GM21786 (cell line): ENCODE data around the gene PSMA7.
"Not testable (repeated sequence)": the region's sequence is repeated elsewhere in the genome, so short reads cannot be mapped to it uniquely, and the experiment has no call there.

Source experiments
- ATAC-seq: cut with Tn5 transposase; IDR thresholded peaks from one replicate; pipeline ENCODE4 v1.9.1; 2021; ENCODE audit not compliant: unreplicated experiment

PSMA7 gene

GRCh38 chr20:62120990-62121775 is 22.0 kb downstream of the PSMA7 start:
- ATAC-seq = peak; percentile 6

DNA sequence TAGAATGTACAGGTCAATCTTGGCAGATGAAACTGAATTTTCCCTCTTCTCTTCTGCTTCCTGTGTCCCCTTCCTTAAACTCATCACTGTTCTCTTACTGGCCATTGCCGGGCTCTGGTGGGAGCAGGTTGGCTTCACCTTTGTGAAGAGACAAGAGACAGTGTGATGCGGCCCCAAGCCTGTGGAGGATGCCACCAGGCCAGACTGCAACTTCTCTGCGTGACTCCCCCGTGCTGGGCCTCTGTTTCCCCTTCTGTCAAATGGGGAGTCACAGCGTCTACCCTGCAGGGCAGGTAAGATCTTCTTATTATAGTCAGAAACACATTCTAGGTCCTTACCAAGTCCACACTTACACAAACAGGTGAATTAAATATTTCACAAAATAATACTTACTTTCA is 22.8 kb downstream of the PSMA7 start:
- ATAC-seq = no peak

DNA sequence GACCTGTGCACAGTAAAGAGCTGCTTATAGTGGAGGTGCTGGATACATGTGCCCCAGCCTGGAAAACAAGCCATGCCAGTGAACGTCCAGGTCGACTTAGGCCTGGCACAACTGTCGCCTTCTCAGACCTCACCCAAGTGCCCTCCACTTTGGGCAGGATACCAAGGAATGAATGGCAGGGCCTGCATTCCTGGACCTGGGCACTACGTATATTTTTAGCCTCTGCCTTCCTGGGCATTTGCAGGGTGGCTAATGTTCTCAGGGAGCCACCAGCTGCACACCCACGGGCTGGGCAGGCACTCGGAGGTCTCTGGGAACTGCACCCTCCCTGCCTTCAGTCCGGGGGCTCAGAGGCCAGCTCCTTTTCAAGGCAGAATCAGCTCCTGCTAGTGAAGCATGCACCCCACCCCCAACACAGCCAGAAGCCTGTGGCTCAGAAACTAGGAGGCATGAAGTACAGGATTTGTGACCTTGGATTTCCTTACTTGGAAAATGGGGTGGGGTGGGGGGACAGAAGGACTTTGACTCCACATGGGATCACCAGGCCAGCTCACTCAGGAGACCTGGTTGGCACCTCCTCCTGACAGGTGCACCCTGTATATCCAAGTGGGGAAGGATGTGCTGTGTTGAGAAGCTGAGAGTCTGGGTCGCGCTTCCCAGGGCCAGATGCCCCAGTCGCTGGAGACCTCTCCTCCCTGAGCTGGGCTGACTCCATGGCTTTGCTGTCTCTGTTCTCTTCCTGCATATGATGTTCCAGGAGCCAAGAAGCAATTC is 23.4 kb downstream of the PSMA7 start:
- ATAC-seq = no peak

DNA sequence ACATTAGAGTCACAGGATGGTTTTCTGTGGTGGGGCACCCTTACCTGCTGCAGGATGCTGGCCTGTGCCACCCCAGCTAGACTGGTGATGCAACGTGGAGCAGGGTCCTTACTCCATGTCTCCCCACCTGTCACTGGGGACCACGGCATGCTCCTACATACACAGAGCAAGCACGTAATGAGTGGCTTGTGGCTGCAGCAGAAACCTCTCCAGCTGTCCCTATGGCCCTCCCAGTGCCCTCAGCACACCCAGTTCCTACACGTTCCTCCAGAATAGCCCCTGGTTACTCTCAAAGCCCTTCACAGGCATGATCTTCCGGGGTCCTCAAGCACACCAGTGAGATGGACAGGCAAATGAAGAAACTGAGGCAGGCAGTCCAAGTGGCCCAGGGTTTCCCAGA is 24.1 kb downstream of the PSMA7 start:
- no peak for ATAC-seq

DNA sequence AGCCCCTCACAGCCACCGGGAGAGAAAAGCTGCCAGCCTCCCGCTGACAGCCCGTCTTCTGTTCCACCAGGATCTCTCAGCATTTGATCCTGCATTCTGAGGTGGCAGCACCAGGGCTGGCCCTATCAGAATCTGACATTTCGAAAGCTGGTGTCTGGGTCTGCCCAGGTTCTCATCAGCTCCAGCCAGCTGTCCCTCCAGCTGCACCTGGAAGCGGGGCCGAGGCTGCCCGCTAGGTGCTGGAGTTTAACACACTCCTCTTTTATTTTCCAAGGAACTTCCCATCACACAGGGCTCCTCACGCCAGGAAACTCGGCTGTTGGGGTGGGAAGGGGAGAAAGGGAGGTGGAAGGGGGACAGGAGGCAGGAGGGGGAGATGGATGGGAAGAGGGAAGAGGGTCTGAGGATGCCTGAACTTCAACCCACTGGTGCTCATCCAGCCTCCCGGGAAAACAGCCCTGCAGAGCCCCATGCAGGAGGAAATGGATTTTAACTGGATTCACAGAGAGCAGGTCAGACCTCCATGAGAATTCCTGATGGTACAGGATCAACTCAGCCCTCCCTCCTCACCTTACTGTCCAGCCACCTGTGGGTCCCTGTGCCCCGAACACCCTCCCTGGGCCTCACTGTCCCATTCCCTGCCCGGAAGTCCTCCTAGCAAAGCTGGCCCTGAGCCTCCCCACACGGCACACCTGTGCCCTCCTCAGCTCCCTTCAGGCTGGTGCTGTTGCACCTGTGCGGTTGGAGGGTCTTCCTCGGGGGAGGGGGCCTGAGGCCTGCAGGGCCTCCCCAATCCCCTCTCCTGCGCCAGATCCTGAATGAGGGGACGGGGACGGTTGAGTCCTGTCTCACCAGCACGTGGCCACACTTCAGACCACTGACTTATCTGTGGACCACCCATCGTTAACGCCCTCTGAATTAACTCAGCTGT is 24.8 kb downstream of the PSMA7 start:
- no peak for ATAC-seq

- ATAC-seq = no peak
These were observed 25.5 kb downstream of the PSMA7 start for GRCh38 chr20:62117658-62118057.

DNA sequence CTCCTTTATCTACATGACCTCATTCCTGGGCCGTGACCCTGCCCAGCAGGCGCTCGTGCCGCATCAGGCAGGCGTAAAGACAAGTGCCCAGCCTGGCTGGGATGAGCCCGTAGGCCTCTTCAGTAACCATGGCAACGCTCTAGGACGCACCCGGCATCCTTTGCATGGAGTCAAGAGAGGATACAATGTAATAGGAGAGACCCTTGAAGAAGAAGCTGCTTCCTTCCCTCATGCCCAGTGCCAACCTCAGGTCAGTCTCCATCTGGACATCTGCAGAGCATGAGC is 25.9 kb downstream of the PSMA7 start:
- ATAC-seq = no peak

DNA sequence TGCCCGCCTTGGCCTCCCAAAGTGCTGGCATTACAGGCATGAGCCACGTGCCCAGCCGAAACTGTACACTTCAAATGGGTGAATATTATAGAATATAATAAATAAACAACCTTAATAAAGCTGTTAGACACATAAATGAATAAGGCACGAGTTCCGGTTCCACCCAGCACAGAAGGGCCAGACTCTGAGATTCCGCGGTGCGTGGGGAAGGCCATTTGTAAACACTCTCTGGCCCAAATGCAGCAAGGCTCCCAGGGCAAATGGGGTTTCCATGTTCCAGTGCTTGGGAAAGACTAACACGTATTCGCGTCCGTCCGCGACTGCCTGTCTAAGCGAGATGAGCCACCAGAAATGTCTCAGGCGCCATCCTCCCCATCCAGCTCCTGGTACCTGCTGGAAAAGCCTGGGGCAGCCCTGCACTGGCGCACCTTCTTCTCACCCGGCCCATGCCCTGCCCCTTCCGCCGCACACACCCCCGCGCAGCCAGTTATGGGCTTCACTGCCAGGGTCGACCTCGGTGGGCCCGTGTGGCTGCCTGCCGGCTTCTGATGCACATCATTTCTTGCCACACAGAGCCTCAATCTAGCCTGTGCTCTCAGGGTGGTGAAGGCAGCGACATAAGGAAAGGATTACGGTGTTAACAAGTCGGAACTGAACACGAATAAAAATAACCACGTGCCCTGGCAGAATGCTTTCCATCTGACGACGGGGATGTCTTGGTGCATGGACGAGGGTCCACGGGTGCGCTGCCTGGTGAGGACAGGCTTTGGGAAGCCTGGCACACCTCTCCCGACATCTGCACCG is 26.4 kb downstream of the PSMA7 start:
- no peak for ATAC-seq

- not testable (repeated sequence) for ATAC-seq
These were observed 27.3 kb downstream of the PSMA7 start for GRCh38 chr20:62115800-62116407.

GRCh38 chr20:62114894-62115293 is 28.3 kb downstream of the PSMA7 start:
- ATAC-seq = no peak

DNA sequence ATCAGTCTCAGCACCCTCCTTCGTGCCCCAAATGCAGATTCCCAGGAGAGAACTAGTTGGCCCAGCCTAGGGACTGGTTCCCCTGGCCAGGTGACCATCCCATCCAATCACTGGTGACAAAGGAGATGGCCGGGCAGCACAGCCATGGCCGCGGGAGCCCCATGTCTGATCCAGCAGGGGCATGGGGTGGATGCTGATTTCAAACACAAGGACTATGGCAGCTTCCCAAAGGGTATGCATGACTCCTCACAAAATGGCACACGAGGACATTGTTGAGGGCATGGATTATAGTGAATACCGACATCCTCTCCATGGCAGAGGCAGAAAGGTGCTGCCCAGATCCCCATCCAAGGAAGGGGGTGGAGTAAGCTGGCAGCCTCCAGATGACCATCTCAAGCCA is 30.8 kb downstream of the PSMA7 start:
- no peak for ATAC-seq

- no peak for ATAC-seq
These were observed 32.0 kb downstream of the PSMA7 start for GRCh38 chr20:62111148-62111547.

DNA sequence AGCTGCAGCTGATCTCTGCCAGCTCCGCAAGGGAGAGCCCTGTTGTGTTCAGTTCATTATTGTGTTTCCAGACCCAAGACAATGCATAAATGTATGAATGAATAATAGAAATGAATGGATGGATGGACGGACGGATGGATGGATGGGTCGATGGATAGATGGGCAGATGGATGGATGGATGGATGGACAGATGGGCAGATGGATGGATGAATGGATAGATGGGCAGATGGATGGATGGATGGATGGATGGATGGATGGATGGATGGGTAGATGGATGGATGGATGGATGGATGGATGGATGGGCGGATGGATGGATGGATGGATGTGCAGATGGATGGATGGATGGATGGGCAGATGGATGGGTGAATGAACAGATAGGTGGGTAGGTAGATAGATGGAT is 37.6 kb downstream of the PSMA7 start:
- ATAC-seq = no peak

- no peak for ATAC-seq
These were observed 38.3 kb downstream of the PSMA7 start for GRCh38 chr20:62104791-62105345.

DNA sequence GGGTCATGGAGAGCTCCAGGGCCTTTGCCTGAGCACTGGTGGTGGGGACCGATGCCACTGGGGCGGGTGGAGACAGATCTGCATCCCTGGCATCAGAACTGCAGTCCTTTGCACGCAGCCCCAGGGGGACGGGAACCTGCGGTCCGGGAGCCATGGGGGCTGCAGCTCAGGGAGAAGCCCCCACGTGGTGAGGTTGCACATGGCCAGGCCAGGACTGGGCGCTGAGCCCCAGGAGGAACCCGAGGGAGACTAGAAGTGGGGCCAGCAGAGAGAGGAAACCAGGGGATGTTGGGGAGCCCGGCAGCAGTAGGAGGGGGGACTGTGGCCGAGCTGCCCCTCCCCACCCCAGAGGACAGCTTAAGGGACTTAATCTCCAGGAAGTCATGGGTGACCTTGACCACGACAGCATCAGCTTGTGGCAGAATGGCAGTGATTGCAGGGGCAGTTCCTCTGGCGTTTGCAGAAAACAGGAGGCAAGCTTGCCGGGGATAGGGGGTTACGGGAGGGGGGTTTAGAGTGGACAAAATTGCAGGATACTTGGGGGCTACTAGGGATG is 38.9 kb downstream of the PSMA7 start:
- no peak for ATAC-seq

DNA sequence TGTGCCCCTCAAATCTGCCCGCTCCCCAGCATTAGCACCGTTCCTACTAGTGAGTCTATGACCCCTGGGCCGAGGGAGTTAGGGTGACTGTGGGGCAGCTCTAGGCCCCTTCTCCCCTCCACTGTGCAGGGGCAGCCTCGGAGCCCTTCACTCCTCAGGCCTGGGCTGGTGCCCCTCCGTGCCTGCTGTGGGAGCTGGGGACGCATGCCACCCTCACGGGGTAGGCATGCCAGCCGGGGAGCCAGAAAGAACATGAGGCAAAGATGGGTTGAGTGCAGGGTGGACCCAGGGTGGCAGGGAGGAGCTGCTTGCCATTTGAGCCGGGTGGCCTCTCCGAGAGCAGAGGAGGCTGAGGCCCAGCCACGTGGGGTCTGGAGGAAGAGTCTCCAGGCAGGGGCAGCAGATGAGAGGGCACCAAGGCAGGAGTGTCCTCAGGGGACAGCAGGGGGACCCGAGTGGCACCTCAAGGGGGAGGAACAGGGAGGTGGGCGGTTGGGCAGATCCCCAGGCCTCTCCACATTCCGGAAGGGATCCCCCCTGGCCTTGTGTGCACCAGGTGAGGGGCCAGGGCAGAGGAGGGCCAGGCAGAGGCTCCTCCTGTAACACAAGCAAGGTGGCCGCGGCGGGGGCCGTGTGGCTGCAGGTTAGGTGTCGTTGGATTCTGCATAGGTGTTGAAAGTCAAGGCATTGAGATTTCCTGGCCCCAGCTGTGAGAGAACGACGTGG is 39.5 kb downstream of the PSMA7 start:
- no peak for ATAC-seq

DNA sequence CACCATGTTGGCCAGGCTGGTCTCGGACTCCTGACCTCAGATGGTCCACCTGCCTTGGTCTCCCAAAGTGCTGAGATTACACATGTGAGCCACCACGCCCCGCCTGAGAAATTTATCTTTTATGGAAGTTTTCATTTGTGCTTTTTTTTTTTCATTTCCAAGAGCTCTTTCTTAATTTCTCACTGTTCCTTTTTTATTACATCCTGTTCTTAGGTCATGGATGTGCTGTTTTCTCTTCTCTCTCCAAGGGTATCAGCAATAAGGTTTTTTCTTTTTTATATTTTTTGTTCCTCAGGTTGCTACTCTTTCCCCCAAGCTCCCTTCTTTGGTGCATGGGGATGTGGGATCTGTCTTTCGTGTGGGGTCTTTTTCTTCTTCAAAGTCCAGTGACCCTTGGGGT is 42.1 kb downstream of the PSMA7 start:
- no peak for ATAC-seq

DNA sequence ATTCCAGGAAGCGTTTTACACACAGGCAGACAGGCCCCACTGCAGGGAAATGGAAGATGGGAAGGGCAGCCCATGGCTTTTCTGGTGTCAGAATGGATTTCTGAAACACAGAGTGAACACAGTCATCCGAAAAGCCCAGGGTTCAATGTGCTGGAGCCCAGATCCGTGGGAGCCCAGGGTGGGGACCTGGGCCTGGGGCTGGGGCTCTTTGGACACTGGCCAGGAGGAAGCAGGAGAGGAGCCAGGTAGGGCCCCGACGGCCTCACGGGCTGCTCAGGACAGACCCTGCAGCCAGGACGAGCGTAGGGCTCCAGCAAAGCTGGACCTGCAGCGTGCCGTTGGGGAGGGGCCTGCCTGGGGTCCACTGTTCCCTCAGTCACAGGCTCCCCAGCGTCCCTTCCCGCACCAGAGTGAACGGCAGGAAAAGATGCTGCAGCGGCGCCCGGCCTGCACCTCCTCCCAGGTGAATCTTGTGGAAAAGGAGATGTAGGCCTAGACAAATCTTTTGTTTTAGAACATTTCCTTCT is 45.2 kb downstream of the PSMA7 start:
- ATAC-seq = no peak
